ENCODE measurements around the gene OSBPL1A. TPM values are rescaled to one million over a fixed set of nuclear protein-coding genes. Genes with fewer than 3 reads are reported as not detected.

The OSBPL1A gene
- total RNA-seq, result 100 to 1,000 TPM in 2 of 4 donors, 10 to 100 TPM in 2; 67.6 to 208 (median 87.3) TPM

DNA sequence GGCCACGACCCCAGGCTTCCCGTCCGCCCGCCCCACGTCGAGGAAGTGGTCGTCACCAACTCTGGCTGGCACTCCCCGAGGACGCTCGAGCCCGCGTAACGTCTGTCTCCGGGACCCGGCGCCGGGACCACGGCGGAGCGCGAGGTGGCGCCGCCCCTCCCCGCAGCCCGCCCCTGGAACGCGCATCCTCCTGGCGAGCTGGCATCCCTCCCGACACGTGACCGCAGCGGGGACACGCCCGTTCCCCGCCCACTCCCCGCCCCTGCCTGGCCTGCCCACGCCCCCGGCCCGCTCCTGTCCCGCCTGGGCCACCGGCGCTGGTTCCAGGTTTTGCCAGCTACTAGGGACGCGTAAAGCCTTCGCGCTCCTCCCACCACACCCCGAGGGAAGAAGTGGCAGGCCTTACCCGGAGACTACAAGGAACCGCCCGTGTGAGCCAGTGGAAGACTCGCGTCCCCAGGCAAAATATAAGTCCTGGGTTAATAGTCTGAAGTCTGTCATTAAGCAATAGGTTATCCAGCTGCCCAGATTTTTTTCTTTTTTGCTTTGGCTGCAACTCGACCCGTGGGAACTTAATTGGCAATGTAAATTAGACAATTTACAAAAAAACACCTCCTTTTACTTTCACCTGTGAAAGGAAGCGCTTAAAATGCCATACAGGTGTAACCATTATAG is at the start of gene OSBPL1A:
TSS of gene OSBPL1A (minus strand) at position 131 of the 675 bp plus-strand sequence. CDS start 20,291 bp downstream, outside the sequence.
- TF ChIP-seq, protein P1, sequence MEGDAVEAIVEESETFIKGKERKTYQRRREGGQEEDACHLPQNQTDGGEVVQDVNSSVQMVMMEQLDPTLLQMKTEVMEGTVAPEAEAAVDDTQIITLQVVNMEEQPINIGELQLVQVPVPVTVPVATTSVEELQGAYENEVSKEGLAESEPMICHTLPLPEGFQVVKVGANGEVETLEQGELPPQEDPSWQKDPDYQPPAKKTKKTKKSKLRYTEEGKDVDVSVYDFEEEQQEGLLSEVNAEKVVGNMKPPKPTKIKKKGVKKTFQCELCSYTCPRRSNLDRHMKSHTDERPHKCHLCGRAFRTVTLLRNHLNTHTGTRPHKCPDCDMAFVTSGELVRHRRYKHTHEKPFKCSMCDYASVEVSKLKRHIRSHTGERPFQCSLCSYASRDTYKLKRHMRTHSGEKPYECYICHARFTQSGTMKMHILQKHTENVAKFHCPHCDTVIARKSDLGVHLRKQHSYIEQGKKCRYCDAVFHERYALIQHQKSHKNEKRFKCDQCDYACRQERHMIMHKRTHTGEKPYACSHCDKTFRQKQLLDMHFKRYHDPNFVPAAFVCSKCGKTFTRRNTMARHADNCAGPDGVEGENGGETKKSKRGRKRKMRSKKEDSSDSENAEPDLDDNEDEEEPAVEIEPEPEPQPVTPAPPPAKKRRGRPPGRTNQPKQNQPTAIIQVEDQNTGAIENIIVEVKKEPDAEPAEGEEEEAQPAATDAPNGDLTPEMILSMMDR (IDR thresholded peaks at IDR 0.05; ENCODE audit: low read depth), result no peak

DNA sequence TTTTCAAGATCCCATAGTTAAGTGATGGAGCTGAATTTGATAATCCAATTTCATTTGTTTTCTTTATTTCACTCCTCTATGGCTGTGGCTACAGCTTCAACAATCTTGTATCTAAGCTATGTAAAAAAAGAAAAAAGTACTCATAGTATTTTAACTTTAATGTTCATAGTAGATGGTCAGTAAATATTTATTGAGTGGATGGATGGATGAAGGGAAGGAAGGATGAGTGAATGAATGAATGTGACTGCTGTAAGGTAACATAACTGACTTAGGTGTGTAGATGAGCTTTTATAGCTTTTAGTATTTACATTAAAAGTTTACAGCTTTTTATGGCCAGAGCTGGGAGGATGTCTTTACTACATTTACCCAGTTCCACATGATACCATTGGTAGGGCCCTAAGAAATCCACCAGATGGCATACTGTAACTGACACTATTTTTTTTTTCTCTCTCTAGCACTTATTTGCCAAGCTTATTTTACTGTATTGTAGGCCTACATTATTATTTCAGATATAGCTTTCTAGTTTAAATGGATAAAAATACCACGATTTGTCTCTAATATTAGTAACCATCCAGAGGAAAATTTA is 49.4 kb upstream of the OSBPL1A start:
- TF ChIP-seq, protein P1 (IDR thresholded peaks at IDR 0.05; ENCODE audit: low read depth), result no peak

DNA sequence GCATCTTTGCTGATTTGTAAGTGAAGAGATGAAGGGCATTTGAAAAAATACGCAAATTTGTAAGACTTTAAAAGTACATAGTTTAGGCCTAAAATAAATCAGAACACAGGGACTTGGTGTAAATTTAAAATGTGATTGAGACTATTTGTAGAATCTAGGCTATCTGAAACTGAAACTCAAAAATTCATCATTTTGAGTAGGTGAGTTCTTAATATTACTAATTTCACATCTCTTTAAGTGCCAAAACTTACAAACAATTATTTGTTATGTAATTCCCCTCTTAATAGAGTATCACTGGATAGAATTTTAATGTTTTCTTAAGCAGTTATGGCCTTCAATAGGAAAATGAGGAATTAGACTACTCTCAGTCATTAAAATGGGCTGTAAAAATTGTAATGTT is 48.8 kb upstream of the OSBPL1A start:
- TF ChIP-seq, protein P1 (IDR thresholded peaks at IDR 0.05; ENCODE audit: low read depth), result no peak

DNA sequence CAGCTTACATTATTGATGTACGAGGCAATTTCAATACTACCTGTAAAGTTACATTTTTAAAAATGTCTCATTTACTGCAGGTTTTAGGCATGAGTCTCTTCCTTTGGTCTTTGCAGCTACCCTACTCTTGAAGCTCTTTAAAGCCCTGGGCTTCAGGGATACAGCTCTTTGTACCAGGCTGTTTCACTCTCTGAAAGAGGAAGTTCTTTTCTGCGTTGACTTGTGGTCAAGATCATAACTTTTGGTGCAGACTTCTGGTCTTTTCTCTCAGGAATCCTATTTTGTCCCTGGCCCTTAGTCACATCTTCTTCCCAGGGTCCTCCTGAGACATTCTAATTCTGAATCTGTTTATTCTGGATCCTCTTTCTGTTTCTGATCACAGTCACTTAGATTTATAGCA is 46.2 kb upstream of the OSBPL1A start:
- TF ChIP-seq, protein P1 (IDR thresholded peaks at IDR 0.05; ENCODE audit: low read depth), result no peak

DNA sequence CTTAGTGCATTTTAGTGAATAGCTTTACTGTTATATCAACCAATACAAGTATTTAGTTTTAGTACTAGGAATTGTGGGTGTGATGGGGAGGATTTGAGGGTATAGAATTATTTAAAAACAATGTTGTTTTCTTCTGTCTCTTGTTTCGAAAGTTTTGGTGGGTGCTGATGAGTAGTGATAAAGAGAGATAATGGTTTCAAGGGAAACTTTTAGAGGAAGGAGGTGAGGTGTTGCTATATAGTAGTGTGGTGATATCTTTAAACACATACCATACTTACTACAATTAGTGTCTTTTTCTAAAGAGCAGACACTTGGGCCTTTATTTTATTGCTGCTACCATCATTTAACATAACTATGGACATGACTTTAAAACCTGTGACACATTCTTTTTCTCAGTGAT is 39.3 kb upstream of the OSBPL1A start:
- TF ChIP-seq, protein P1 (IDR thresholded peaks at IDR 0.05; ENCODE audit: low read depth), result no peak

DNA sequence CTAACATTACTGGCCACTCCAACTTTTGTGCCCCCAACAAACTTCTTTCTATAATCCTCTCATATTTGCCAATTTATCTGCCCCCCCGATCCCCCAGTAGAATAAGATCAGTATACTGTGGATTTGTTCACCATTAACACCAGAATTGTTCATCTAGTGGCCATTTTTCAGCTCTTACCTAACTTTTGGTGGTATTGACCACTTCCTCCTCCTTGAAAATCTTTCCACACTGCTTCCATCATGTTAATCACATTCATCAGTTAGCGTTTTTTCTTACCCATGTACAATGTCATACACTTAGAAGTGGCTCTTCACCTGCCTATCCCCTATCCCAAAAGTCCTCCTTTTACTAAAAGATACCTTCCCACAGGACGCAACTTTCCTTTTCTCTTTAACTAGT is 35.0 kb upstream of the OSBPL1A start:
- TF ChIP-seq, protein P1 (IDR thresholded peaks at IDR 0.05; ENCODE audit: low read depth), result no peak

DNA sequence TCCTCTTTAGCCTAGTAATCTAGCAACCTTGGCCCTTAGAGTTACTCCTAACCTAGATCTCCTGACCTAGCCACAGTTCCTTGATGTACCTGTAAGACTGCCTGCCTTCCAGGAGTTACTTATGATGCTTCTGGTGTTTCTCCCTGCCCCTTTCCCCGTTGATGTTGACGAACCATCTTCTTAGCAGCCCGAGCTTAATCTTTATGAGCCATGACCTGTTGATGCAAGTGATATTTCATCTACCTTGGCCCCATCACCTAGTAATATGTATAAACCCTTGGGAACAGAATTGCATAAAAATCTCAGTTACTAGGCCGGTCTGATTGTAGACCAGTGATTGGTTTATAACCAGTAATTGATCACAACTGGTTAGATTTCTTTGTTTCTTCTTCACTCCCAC is 31.6 kb upstream of the OSBPL1A start:
- TF ChIP-seq, protein P1 (IDR thresholded peaks at IDR 0.05; ENCODE audit: low read depth), result no peak

All from subcutaneous adipose tissue (tissue), 4 donors.